Activated naive CD4-positive, alpha-beta T cell treated with anti-CD3 and anti-CD28 coated beads for 36 hours (primary cell): ENCODE results near the gene SDE2. TPM values are rescaled to one million over a fixed set of nuclear protein-coding genes. Genes with fewer than 3 reads are reported as not detected.
"Not testable (repeated sequence)": the region's sequence is repeated elsewhere in the genome, so short reads cannot be mapped to it uniquely, and the experiment has no call there.

Experiments
- CTCF ChIA-PET: fragments of 350-600 bp; sonication (Branson Sonifier 250); formaldehyde crosslinking; loops from one replicate; lab custom pipeline; 2021; ENCODE audit warnings: antibody characterized with exemption; lab: Charles Lee
- DNase-seq: peaks from one replicate; pipeline ENCODE4 v3.0.0-alpha.2; 2020
- H3K27ac Mint-ChIP-seq: one replicate; pipeline ENCODE4 v1.8.0; 2021; ENCODE audit warnings: mild to moderate bottlenecking, mixed read lengths
- H3K27me3 Mint-ChIP-seq: one replicate; pipeline ENCODE4 v1.8.0; 2021; ENCODE audit warnings: low read depth, mixed read lengths
- H3K36me3 Mint-ChIP-seq: one replicate; pipeline ENCODE4 v1.8.0; 2021; ENCODE audit warnings: low read depth, mixed read lengths
- H3K4me1 Mint-ChIP-seq: one replicate; pipeline ENCODE4 v1.8.0; 2021; ENCODE audit warnings: low read depth, mixed read lengths
- H3K4me3 Mint-ChIP-seq: one replicate; pipeline ENCODE4 v1.8.0; 2021; ENCODE audit warnings: mild to moderate bottlenecking, moderate library complexity, mixed read lengths
- H3K9me3 Mint-ChIP-seq: one replicate; pipeline ENCODE4 v1.8.0; 2021; ENCODE audit warnings: mixed read lengths
- intact Hi-C: fragments of 100-400 bp; cut with micrococcal nuclease; formaldehyde crosslinking; loops from one replicate; pipeline ENCODE4 v1.15.1; 2023
- total RNA-seq, 2 experiments: library from RNA; stranded (reverse); gene quantifications; one replicate each; pipeline ENCODE4 v1.2.3, GENCODE V29; 2021

The SDE2 gene
- total RNA-seq, 2 experiments from 2014 or later, result 15.3 to 16.5 TPM

DNA sequence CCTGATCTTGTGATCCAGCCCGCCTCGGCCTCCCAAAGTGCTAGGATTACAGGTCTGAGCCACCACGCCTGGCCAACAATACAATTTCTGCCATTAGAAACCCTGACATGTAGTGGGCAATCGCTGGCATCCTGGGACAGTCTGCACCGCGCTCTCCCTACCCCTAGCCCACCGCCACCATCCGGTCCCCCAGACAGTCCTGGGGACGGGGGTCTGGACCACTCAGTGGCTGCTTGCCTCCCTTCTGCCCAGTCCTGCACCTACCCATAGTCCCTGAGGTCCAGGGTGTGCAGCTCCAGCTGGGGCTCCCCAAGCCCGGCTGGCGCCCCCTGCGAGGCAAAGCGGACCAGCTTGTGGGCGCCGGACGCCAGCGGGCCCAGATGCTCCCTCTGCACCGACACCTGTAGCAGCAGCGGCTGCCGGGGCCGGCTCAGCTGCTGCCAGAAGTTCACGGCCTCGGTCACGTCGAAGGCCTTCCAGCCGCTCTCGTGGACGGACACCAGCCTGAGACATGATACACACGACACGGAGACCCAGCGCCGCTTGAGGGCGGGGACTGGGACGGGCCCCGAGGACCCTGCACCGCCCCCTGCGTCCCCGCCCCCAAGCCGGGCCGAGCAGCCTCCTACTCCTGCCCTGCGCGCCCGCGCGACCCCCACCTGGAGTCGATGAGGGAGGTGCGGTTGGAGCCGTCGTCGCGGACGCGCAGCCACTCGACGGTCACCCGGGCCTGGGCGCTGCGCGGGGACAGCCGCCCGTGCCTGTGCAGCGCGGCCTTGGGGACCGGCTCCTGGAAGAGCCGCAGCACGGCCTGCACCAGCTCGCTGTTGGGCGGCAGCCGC is 59.8 kb downstream of the SDE2 start:
- H3K27me3 Mint-ChIP-seq, intact Hi-C loops, H3K4me1 Mint-ChIP-seq, H3K27ac Mint-ChIP-seq, DNase-seq, H3K4me3 Mint-ChIP-seq, H3K36me3 Mint-ChIP-seq, H3K9me3 Mint-ChIP-seq: not testable (repeated sequence)
- CTCF ChIA-PET, result interaction anchor here (0.7 to 1.3 kb wide), 3 partner anchors 48 to 458 kb away, joined by 3 read pairs; no protein-coding TSS in a partner anchor

GRCh38 chr1:225937048-225937968 is 61.8 kb downstream of the SDE2 start:
- intact Hi-C loops, result no loop called here
- H3K27ac Mint-ChIP-seq, result no peak overlapping the region
- no peak overlapping the region for H3K4me3 Mint-ChIP-seq
- CTCF ChIA-PET, result interaction anchor here (1.0 to 1.3 kb wide), 3 partner anchors 13 to 38 kb away, joined by 3 to 5 read pairs (median 4); partner anchors contain the start of gene PYCR2
- DNase-seq, result no peak
- H3K4me1 Mint-ChIP-seq, result no peaks in the 10 kb centered on the region
- no peaks in the 10 kb centered on the region for H3K9me3 Mint-ChIP-seq
- no peaks in the 10 kb centered on the region for H3K36me3 Mint-ChIP-seq
- no peaks in the 10 kb centered on the region for H3K27me3 Mint-ChIP-seq

DNA sequence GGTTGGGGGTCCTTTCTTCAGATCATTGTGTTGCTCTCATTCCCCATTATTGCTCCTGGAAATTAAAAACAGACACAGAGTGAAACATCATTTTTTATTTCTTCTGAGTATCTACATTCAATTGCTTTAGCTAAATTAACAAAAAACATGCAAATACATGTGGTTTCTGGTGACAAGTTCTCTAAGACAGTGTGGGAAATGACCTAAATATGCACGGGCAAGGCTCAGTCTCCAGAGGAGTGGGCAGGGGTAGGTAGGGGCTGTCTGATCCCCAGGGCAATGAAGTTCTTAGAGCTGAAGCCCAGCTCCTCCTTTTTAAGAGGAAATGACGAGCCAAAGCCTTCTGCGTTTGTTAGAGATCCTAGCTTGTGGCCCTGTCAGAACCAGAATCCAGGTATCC is 62.6 kb downstream of the SDE2 start:
- CTCF ChIA-PET, result interaction anchor here (1.0 kb wide), 1 partner anchor 462 kb away, joined by 3 read pairs; no protein-coding TSS in a partner anchor
- no peaks in the 10 kb centered on the region for H3K9me3 Mint-ChIP-seq
- H3K27ac Mint-ChIP-seq, result no peak overlapping the region
- no peaks in the 10 kb centered on the region for H3K4me1 Mint-ChIP-seq
- intact Hi-C loops, result no loop called here
- H3K36me3 Mint-ChIP-seq, result no peaks in the 10 kb centered on the region
- DNase-seq, result no peak
- no peaks in the 10 kb centered on the region for H3K27me3 Mint-ChIP-seq
- no peak overlapping the region for H3K4me3 Mint-ChIP-seq

- H3K27me3 Mint-ChIP-seq, H3K4me3 Mint-ChIP-seq, H3K9me3 Mint-ChIP-seq, H3K27ac Mint-ChIP-seq, H3K36me3 Mint-ChIP-seq, H3K4me1 Mint-ChIP-seq, intact Hi-C loops, DNase-seq: not testable (repeated sequence)
- CTCF ChIA-PET, result interaction anchor here (1.0 kb wide), 1 partner anchor 461 kb away, joined by 3 read pairs; no protein-coding TSS in a partner anchor
Observed at GRCh38 chr1:225936086-225936485, 63.1 kb downstream of the SDE2 start.

DNA sequence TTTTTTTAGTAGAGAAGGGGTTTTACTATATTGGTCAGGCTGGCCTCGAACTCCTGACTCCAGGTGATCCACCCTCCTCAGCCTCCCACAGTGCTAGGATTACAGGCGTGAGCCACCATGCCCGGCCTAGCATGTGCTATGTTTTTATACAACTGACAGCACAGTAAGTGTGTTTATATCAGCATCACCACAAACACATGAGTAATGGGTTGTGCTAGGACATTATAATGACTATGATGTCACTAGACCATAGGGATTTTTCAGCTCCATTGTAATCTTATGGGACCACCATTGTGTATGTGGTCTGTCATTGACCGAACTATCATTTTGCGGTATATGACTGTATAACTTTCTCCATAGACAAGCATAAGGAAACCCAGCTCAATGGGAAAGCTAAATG is 64.4 kb downstream of the SDE2 start:
- no peaks in the 10 kb centered on the region for H3K9me3 Mint-ChIP-seq
- H3K36me3 Mint-ChIP-seq, result no peaks in the 10 kb centered on the region
- no peaks in the 10 kb centered on the region for H3K4me1 Mint-ChIP-seq
- CTCF ChIA-PET, result interaction anchor here (0.6 to 1.0 kb wide), 3 partner anchors 17 to 460 kb away, joined by 4 to 5 read pairs (median 4); no protein-coding TSS in a partner anchor
- no peak for DNase-seq
- no peak overlapping the region for H3K27ac Mint-ChIP-seq
- no peaks in the 10 kb centered on the region for H3K27me3 Mint-ChIP-seq
- H3K4me3 Mint-ChIP-seq, result no peak overlapping the region
- intact Hi-C loops, result no loop called here

GRCh38 chr1:225933072-225933471 is 66.1 kb downstream of the SDE2 start:
- Mint-ChIP-seq H3K4me1 (peaks cover 13% of the 10 kb centered on the region), H3K4me3 (no peak overlapping the region), H3K27ac (no peak overlapping the region), H3K27me3 (no peaks in the 10 kb centered on the region), H3K9me3 (no peaks in the 10 kb centered on the region), H3K36me3 (no peaks in the 10 kb centered on the region)
- intact Hi-C loops, result no loop called here
- CTCF ChIA-PET, result interaction anchor here (0.9 kb wide), 1 partner anchor 48 kb away, joined by 4 read pairs; no protein-coding TSS in a partner anchor
- no peak for DNase-seq

Other genes starting within 250 kb of the SDE2 start
- gene SRP9, start 221.5 kb downstream of the SDE2 start, total RNA-seq, result 100 to 1,000 TPM; 356 to 363 TPM
- 1 to 10 TPM; 3.8 to 5.0 TPM for gene EPHX1, start 189.2 kb downstream of the SDE2 start, total RNA-seq
- gene TMEM63A, start 117.0 kb downstream of the SDE2 start, total RNA-seq, result 10 to 100 TPM; 34.3 to 34.7 TPM
- under 1 TPM in 1 of 2 experiments, not detected in 1; 0.22 TPM for gene LEFTY1, start 110.2 kb downstream of the SDE2 start, total RNA-seq
- gene PYCR2, start 75.1 kb downstream of the SDE2 start, total RNA-seq, result 100 to 1,000 TPM; 143 to 149 TPM
- gene LEFTY2, start 58.1 kb downstream of the SDE2 start, total RNA-seq, result under 1 TPM in 1 of 2 experiments, not detected in 1; 0.10 TPM
- 100 to 1,000 TPM; 325 to 332 TPM for gene H3-3A, start 63.4 kb upstream of the SDE2 start, total RNA-seq
- 10 to 100 TPM; 15.0 to 15.7 TPM for gene ACBD3, start 187.4 kb upstream of the SDE2 start, total RNA-seq
- gene MIXL1, start 224.3 kb upstream of the SDE2 start, total RNA-seq, result not detected